Measurements from ENCODE around the gene SVOP.

GRCh38 chr12:108896817-108897216, 124.1 kb downstream of the SVOP start:
- TF ChIP-seq, protein P1, sequence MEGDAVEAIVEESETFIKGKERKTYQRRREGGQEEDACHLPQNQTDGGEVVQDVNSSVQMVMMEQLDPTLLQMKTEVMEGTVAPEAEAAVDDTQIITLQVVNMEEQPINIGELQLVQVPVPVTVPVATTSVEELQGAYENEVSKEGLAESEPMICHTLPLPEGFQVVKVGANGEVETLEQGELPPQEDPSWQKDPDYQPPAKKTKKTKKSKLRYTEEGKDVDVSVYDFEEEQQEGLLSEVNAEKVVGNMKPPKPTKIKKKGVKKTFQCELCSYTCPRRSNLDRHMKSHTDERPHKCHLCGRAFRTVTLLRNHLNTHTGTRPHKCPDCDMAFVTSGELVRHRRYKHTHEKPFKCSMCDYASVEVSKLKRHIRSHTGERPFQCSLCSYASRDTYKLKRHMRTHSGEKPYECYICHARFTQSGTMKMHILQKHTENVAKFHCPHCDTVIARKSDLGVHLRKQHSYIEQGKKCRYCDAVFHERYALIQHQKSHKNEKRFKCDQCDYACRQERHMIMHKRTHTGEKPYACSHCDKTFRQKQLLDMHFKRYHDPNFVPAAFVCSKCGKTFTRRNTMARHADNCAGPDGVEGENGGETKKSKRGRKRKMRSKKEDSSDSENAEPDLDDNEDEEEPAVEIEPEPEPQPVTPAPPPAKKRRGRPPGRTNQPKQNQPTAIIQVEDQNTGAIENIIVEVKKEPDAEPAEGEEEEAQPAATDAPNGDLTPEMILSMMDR (conservative IDR thresholded peaks at IDR 0.05; ENCODE audit: low read length) = no peak
- TF ChIP-seq EZH2phosphoT487 (IDR thresholded peaks at IDR 0.05; ENCODE audit: borderline replicate concordance) = no peak
